MM.1S (cell line): Measurements from ENCODE around the gene B3GNT4.
"Not testable (repeated sequence)": the region's sequence is repeated elsewhere in the genome, so short reads cannot be mapped to it uniquely, and the experiment has no call there.

Source experiments
- DNase-seq: peaks from one replicate; pipeline ENCODE4 v3.0.0-alpha.2; 2015
- H2AFZ ChIP-seq: fragments of 300-600 bp; sonication (generic); 2 replicates; pipeline ENCODE4 v1.6.0; 2016; ENCODE audit warnings: antibody characterized with exemption, low read length
- H3F3A ChIP-seq: fragments of 300-600 bp; sonication (generic); 2 replicates; pipeline ENCODE4 v1.6.1; 2016; ENCODE audit warnings: mild to moderate bottlenecking, antibody characterized with exemption, low read length, moderate library complexity, mixed read lengths; ENCODE audit not compliant: insufficient read depth
- H3K27ac ChIP-seq: fragments of 300-600 bp; sonication (generic); 2 replicates; pipeline ENCODE4 v1.5.1; 2016; ENCODE audit warnings: mild to moderate bottlenecking, low read length
- H3K27me3 ChIP-seq: fragments of 300-600 bp; sonication (generic); replicated peaks from 2 replicates; pipeline ENCODE4 v1.6.0; 2016; ENCODE audit warnings: low read length; ENCODE audit not compliant: insufficient read depth
- H3K36me3 ChIP-seq: fragments of 300-600 bp; sonication (generic); replicated peaks from 2 replicates; pipeline ENCODE4 v1.6.1; 2016; ENCODE audit warnings: mild to moderate bottlenecking, low read length, mixed read lengths; ENCODE audit not compliant: insufficient read depth
- H3K4me1 ChIP-seq: fragments of 300-600 bp; sonication (generic); 2 replicates; pipeline ENCODE4 v1.6.1; 2016; ENCODE audit warnings: low read length, mixed read lengths
- H3K4me2 ChIP-seq: fragments of 300-600 bp; sonication (generic); 2 replicates; pipeline ENCODE4 v1.6.0; 2016; ENCODE audit warnings: low read depth, low read length
- H3K4me3 ChIP-seq: fragments of 300-600 bp; sonication (generic); 2 replicates; pipeline ENCODE4 v1.5.1; 2016; ENCODE audit warnings: low read length, mixed read lengths
- H3K79me2 ChIP-seq: fragments of 300-600 bp; sonication (generic); 2 replicates; pipeline ENCODE4 v1.6.1; 2016; ENCODE audit warnings: mixed run types, low read length, mixed read lengths
- H3K9ac ChIP-seq: fragments of 300-600 bp; sonication (generic); 2 replicates; pipeline ENCODE4 v1.6.1; 2016; ENCODE audit warnings: low read length, mixed read lengths
- H3K9me2 ChIP-seq: fragments of 300-600 bp; sonication (generic); replicated peaks from 2 replicates; pipeline ENCODE4 v1.6.1; 2016; ENCODE audit warnings: mild to moderate bottlenecking, low read length, mixed read lengths; ENCODE audit not compliant: insufficient read depth
- H3K9me3 ChIP-seq: fragments of 300-600 bp; sonication (generic); replicated peaks from 2 replicates; pipeline ENCODE4 v1.6.1; 2016; ENCODE audit warnings: mild to moderate bottlenecking, low read length, mixed read lengths; ENCODE audit not compliant: insufficient read depth
- H4K20me1 ChIP-seq: fragments of 300-600 bp; sonication (generic); 2 replicates; pipeline ENCODE4 v1.6.1; 2016; ENCODE audit warnings: mild to moderate bottlenecking, low read length, moderate library complexity, mixed read lengths; ENCODE audit not compliant: insufficient read depth
- CTCF ChIP-seq: fragments of 300-600 bp; sonication (generic); IDR thresholded peaks from 2 replicates; pipeline ENCODE4 v1.5.1; 2016; ENCODE audit warnings: antibody characterized with exemption, low read length, mixed read lengths
- EZH2 ChIP-seq: fragments of 300-600 bp; sonication (generic); optimal IDR thresholded peaks from 2 replicates; pipeline ENCODE3; 2017; ENCODE audit warnings: low read depth, mild to moderate bottlenecking, antibody characterized with exemption, low read length, mixed read lengths
- EZH2phosphoT487 ChIP-seq: fragments of 300-600 bp; sonication (generic); IDR thresholded peaks from 2 replicates; pipeline ENCODE4 v1.6.1; 2018; ENCODE audit warnings: antibody characterized with exemption, low read length

B3GNT4 gene

DNA sequence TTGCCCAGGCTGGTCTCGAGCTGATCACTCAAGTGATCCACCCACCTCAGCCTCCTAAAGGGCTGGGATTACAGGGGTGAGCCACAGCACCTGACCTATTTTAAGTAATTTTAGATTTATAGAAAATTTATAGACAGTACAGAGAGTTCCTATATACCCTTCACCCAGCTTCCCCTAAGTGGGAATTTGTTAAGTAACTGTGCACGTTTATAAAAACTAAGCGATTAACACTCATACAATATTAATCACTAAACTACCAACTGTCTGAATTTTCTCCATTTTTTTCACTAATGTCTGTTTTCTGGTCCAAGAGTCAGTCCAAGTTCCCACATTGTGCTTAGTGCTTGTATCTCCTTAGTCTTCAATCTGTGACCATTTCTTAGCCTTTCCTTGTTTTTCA lies 35.0 kb upstream of the B3GNT4 start:
- Histone ChIP-seq H3K4me1 (no peaks in the 10 kb centered on the region), H3K79me2 (no peaks in the 10 kb centered on the region), H3K4me2 (no peak overlapping the region), H2AFZ (no peak overlapping the region), H3F3A (no peaks in the 10 kb centered on the region), H3K27me3 (no peaks in the 10 kb centered on the region), H3K9ac (no peak overlapping the region), H3K9me3 (no peaks in the 10 kb centered on the region), H3K4me3 (no peak overlapping the region), H4K20me1 (no peaks in the 10 kb centered on the region), H3K9me2 (no peaks in the 10 kb centered on the region), H3K27ac (no peak overlapping the region), H3K36me3 (no peaks in the 10 kb centered on the region)
- no peak for TF ChIP-seq EZH2
- no peak for DNase-seq

DNA sequence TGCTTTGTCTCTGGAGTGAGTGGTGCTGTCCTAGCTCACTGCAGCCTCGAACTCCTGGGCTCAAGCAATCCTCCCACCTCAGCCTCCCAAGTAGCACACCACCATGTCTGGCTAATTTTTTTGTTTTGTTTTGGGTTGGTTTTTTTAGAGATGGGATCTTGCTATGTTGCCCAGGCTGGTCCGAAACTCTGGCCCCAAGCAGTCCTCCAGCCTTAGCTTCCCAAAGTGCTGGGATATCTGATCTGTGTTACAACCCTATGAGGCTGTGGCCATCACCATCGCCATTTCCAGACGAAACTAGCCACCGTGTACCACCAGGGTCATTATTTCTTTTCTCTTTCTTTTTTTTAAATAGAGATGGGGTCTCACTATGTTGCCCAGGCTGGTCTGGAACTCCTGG lies 32.1 kb upstream of the B3GNT4 start:
- Histone ChIP-seq H3K9me3 (no peaks in the 10 kb centered on the region), H2AFZ (no peak overlapping the region), H3K4me1 (no peaks in the 10 kb centered on the region), H3K9me2 (no peaks in the 10 kb centered on the region), H3K4me2 (no peak overlapping the region), H3K27me3 (no peaks in the 10 kb centered on the region), H3K79me2 (no peaks in the 10 kb centered on the region), H3K27ac (no peak overlapping the region), H4K20me1 (no peaks in the 10 kb centered on the region), H3F3A (no peaks in the 10 kb centered on the region), H3K4me3 (no peak overlapping the region), H3K9ac (no peak overlapping the region), H3K36me3 (no peaks in the 10 kb centered on the region)
- no peak for TF ChIP-seq EZH2
- TF ChIP-seq EZH2phosphoT487 = no peak
- no peak for TF ChIP-seq CTCF
- DNase-seq = no peak

DNA sequence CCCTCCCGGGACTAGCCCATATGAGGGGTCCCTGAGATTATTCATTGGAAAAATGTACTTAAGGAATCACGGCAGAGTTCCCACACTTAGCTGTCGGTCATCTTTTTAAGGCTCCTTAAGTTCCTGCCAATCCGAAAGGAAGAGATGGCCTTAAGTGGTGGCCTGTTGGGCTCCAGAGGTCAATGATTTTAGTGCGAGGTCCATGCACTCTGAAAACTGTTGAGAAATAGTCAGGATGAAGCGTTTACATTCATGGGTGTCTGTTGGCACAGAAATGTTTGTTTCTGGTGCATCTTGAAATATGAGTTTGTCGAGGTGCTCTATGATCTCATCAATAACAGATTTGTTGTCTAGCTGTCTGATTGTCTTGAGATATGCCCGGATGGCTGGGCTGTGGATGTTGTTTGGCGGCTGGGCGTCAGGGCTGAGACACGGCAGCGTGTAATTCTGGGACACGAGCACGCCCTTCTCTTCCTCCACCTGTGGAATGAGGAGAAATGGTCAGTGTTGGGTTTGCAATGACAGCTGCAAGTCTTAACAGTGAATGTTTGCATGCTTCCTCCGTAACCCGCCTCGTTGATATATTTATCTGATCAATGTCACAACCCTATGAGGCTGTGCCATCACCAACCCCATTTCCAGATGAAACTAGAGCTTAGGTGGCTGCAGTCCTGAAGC lies 31.1 kb upstream of the B3GNT4 start:
- no peak for TF ChIP-seq EZH2phosphoT487
- TF ChIP-seq CTCF = no peak
- TF ChIP-seq EZH2 = no peak
- no peak overlapping the region for H3K4me3 ChIP-seq

GRCh38 chr12:122174155-122174845 lies 29.2 kb upstream of the B3GNT4 start, which contains the start of gene IL31:
Gene IL31, minus strand, starts transcription at chr12:122174221. Its CDS starts 49 bp downstream, at chr12:122174172.
- H3F3A ChIP-seq = no peaks in the 10 kb centered on the region
- H3K9me3 ChIP-seq = no peaks in the 10 kb centered on the region
- no peaks in the 10 kb centered on the region for H3K27me3 ChIP-seq
- TF ChIP-seq EZH2 (no peak), CTCF (no peak), EZH2phosphoT487 (no peak)
- H3K9me2 ChIP-seq = no peaks in the 10 kb centered on the region
- H3K9ac ChIP-seq = no peak within 1 kb of the TSS
- no peak within 1 kb of the TSS for H3K4me3 ChIP-seq
- no peak within 1 kb of the TSS for H2AFZ ChIP-seq
- H4K20me1 ChIP-seq = no peaks in the 10 kb centered on the region
- no peaks in the 10 kb centered on the region for H3K36me3 ChIP-seq
- H3K4me1 ChIP-seq = no peaks in the 10 kb centered on the region
- H3K27ac ChIP-seq = no peak within 1 kb of the TSS
- no peak within 1 kb of the TSS for H3K4me2 ChIP-seq
- no peak for DNase-seq
- no peaks in the 10 kb centered on the region for H3K79me2 ChIP-seq

More for the DNA sequence above, 31.1 kb upstream of the B3GNT4 start:
- H3K27ac ChIP-seq = no peak overlapping the region
- H3K9me2 ChIP-seq = no peaks in the 10 kb centered on the region
- H3K4me2 ChIP-seq = no peak overlapping the region
- H2AFZ ChIP-seq = no peak overlapping the region
- DNase-seq = no peak
- H3F3A ChIP-seq = no peaks in the 10 kb centered on the region
- no peaks in the 10 kb centered on the region for H3K36me3 ChIP-seq
- H4K20me1 ChIP-seq = no peaks in the 10 kb centered on the region
- no peaks in the 10 kb centered on the region for H3K27me3 ChIP-seq
- H3K4me1 ChIP-seq = no peaks in the 10 kb centered on the region
- H3K9me3 ChIP-seq = no peaks in the 10 kb centered on the region
- no peaks in the 10 kb centered on the region for H3K79me2 ChIP-seq
- no peak overlapping the region for H3K9ac ChIP-seq

- H3K4me3 ChIP-seq, DNase-seq, H3K36me3 ChIP-seq, H3K27ac ChIP-seq, H3K9me3 ChIP-seq, H3K4me1 ChIP-seq, H3F3A ChIP-seq, H3K9me2 ChIP-seq, H3K4me2 ChIP-seq, H2AFZ ChIP-seq, H3K9ac ChIP-seq, H3K27me3 ChIP-seq, H4K20me1 ChIP-seq, H3K79me2 ChIP-seq: not testable (repeated sequence)
These were observed 27.0 kb upstream of the B3GNT4 start for GRCh38 chr12:122176473-122176872.
